ENCODE data around the gene TCEA2.

TCEA2 gene

GRCh38 chr20:64039293-64040160 is 23.5 kb upstream of the TCEA2 start:
- DNase-seq, result no peak

GRCh38 chr20:64040231-64041039 is 22.6 kb upstream of the TCEA2 start:
- TF ChIP-seq GATA1 (IDR thresholded peaks at IDR 0.05; ENCODE audit: low read depth, low read length), result no peak
- TF ChIP-seq POLR2A (IDR thresholded peaks at IDR 0.05; ENCODE audit: low read length), result no peak
- no peak for DNase-seq

More at GRCh38 chr20:64039293-64040160, 23.5 kb upstream of the TCEA2 start:
- TF ChIP-seq POLR2A (IDR thresholded peaks at IDR 0.05; ENCODE audit: low read length), result no peak
- no peak for TF ChIP-seq GATA1 (IDR thresholded peaks at IDR 0.05; ENCODE audit: low read depth, low read length)

- TF ChIP-seq POLR2A (IDR thresholded peaks at IDR 0.05; ENCODE audit: low read length) (no peak), GATA1 (IDR thresholded peaks at IDR 0.05; ENCODE audit: low read depth, low read length) (no peak)
- DNase-seq, result no peak
Observed at GRCh38 chr20:64041040-64041780, 21.8 kb upstream of the TCEA2 start.

GRCh38 chr20:64041781-64042053 is 21.3 kb upstream of the TCEA2 start:
- no peak for TF ChIP-seq GATA1 (IDR thresholded peaks at IDR 0.05; ENCODE audit: low read depth, low read length)
- no peak for TF ChIP-seq POLR2A (IDR thresholded peaks at IDR 0.05; ENCODE audit: low read length)
- no peak for DNase-seq

- TF ChIP-seq GATA1 (IDR thresholded peaks at IDR 0.05; ENCODE audit: low read depth, low read length) (no peak), POLR2A (IDR thresholded peaks at IDR 0.05; ENCODE audit: low read length) (no peak)
- no peak for DNase-seq
Observed at GRCh38 chr20:64042054-64042781, 20.8 kb upstream of the TCEA2 start.

- TF ChIP-seq POLR2A (IDR thresholded peaks at IDR 0.05; ENCODE audit: low read length) (no peak), GATA1 (IDR thresholded peaks at IDR 0.05; ENCODE audit: low read depth, low read length) (no peak)
- DNase-seq, result no peak
Observed at GRCh38 chr20:64043768-64044167, 19.2 kb upstream of the TCEA2 start.

- TF ChIP-seq POLR2A (IDR thresholded peaks at IDR 0.05; ENCODE audit: low read length) (no peak), GATA1 (IDR thresholded peaks at IDR 0.05; ENCODE audit: low read depth, low read length) (no peak)
- DNase-seq, result no peak
Observed at GRCh38 chr20:64044484-64045247, 18.3 kb upstream of the TCEA2 start.

- TF ChIP-seq POLR2A (IDR thresholded peaks at IDR 0.05; ENCODE audit: low read length), result no peak
- no peak for TF ChIP-seq GATA1 (IDR thresholded peaks at IDR 0.05; ENCODE audit: low read depth, low read length)
- DNase-seq, result no peak
Observed at GRCh38 chr20:64045346-64046011, 17.5 kb upstream of the TCEA2 start.

GRCh38 chr20:64047046-64047389 is 16.0 kb upstream of the TCEA2 start:
- no peak for DNase-seq
- TF ChIP-seq POLR2A (IDR thresholded peaks at IDR 0.05; ENCODE audit: low read length) (no peak), GATA1 (IDR thresholded peaks at IDR 0.05; ENCODE audit: low read depth, low read length) (no peak)

- no peak for DNase-seq
- TF ChIP-seq POLR2A (IDR thresholded peaks at IDR 0.05; ENCODE audit: low read length) (no peak), GATA1 (IDR thresholded peaks at IDR 0.05; ENCODE audit: low read depth, low read length) (no peak)
Observed at GRCh38 chr20:64047968-64048401, 15.0 kb upstream of the TCEA2 start.

GRCh38 chr20:64048402-64049044 is 14.5 kb upstream of the TCEA2 start:
- no peak for DNase-seq
- TF ChIP-seq POLR2A (IDR thresholded peaks at IDR 0.05; ENCODE audit: low read length), result no peak
- TF ChIP-seq GATA1 (IDR thresholded peaks at IDR 0.05; ENCODE audit: low read depth, low read length), result no peak

Data from erythroblast (primary cell).